ENCODE data around the gene ZNF184. TPM values are rescaled to one million over a fixed set of nuclear protein-coding genes. Genes with fewer than 3 reads are reported as not detected.

The ZNF184 gene
- total and polyA plus RNA-seq, 9 of the 15 experiments (the other 6 are each of a cell fraction or from before 2014, with no cell fraction given): 7.6 to 22.2 (median 12.8) TPM

GRCh38 chr6:27503436-27504030, 30.6 kb upstream of the ZNF184 start (continued):
- TF ChIP-seq, protein P1, sequence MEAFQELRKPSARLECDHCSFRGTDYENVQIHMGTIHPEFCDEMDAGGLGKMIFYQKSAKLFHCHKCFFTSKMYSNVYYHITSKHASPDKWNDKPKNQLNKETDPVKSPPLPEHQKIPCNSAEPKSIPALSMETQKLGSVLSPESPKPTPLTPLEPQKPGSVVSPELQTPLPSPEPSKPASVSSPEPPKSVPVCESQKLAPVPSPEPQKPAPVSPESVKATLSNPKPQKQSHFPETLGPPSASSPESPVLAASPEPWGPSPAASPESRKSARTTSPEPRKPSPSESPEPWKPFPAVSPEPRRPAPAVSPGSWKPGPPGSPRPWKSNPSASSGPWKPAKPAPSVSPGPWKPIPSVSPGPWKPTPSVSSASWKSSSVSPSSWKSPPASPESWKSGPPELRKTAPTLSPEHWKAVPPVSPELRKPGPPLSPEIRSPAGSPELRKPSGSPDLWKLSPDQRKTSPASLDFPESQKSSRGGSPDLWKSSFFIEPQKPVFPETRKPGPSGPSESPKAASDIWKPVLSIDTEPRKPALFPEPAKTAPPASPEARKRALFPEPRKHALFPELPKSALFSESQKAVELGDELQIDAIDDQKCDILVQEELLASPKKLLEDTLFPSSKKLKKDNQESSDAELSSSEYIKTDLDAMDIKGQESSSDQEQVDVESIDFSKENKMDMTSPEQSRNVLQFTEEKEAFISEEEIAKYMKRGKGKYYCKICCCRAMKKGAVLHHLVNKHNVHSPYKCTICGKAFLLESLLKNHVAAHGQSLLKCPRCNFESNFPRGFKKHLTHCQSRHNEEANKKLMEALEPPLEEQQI (IDR thresholded peaks at IDR 0.05): peak; percentile 35; the same call in 1 of the 2 replicates
- peak; percentile 45; the same call in 1 of the 2 replicates for TF ChIP-seq BRD4 (IDR thresholded peaks at IDR 0.05)
- no peak for TF ChIP-seq DIDO1 (tag; IDR thresholded peaks at IDR 0.05; ENCODE audit: low read depth)
- TF ChIP-seq ZNF639 (CRISPR knock-in tag; conservative IDR thresholded peaks at IDR 0.05 in 1 of 2, IDR thresholded peaks at IDR 0.05 in 1 of 2): 0 out of 4 replicates have a peak, but pooled peaks of 1 of the 2 experiments have one; percentile 4
- TF ChIP-seq, protein P2, sequence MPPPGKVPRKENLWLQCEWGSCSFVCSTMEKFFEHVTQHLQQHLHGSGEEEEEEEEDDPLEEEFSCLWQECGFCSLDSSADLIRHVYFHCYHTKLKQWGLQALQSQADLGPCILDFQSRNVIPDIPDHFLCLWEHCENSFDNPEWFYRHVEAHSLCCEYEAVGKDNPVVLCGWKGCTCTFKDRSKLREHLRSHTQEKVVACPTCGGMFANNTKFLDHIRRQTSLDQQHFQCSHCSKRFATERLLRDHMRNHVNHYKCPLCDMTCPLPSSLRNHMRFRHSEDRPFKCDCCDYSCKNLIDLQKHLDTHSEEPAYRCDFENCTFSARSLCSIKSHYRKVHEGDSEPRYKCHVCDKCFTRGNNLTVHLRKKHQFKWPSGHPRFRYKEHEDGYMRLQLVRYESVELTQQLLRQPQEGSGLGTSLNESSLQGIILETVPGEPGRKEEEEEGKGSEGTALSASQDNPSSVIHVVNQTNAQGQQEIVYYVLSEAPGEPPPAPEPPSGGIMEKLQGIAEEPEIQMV (tag; conservative IDR thresholded peaks at IDR 0.05; ENCODE audit: low read depth): peak; percentile 28; the same call in 1 of the 2 replicates
- TF ChIP-seq KHSRP (IDR thresholded peaks at IDR 0.05): no peak; the same call in 1 of the 2 replicates
- peak; percentile 25; the same call in 1 of the 2 replicates for TF ChIP-seq ELF4 (CRISPR knock-in tag; IDR thresholded peaks at IDR 0.05)
- TF ChIP-seq ZFPM2 (CRISPR knock-in tag; IDR thresholded peaks at IDR 0.05): no peak
- no peak for TF ChIP-seq CBX2 (IDR thresholded peaks at IDR 0.05; ENCODE audit: insufficient read depth, low read length, poor library complexity, severe bottlenecking)

All from K562 (cell line).